OCI-LY7 (cell line): ENCODE results near the gene THAP7. TPM values are rescaled to one million over a fixed set of nuclear protein-coding genes. Genes with fewer than 3 reads are reported as not detected.

ENCODE experiments used
- BruUV-seq: library from RNA; stranded (reverse); fragments of 400-500 nt; replicated peaks from 2 replicates; lab custom pipeline; 2021; lab: Mats Ljungman, UMichigan
- CTCF ChIA-PET: fragments of 300-600 bp; sonication (Branson Sonifier 250); formaldehyde crosslinking; loops from one replicate; lab custom pipeline; 2022; ENCODE audit warnings: antibody characterized with exemption; ENCODE audit not compliant: unreplicated experiment; lab: Charles Lee
- POLR2A ChIA-PET: fragments of 300-600 bp; sonication (Branson Sonifier 250); formaldehyde crosslinking; loops from one replicate; lab custom pipeline; 2022; ENCODE audit warnings: antibody characterized with exemption; lab: Charles Lee
- DNase-seq: peaks from one replicate; pipeline ENCODE4 v3.0.0-alpha.2; 2015; ENCODE audit warnings: low spot score
- H2AFZ ChIP-seq: fragments of 200-600 bp; sonication (generic), shearing (Covaris generic); 2 replicates; pipeline ENCODE4 v1.6.1; 2014; ENCODE audit warnings: mild to moderate bottlenecking, antibody characterized with exemption, low read length, moderate library complexity
- H3K27ac ChIP-seq: fragments of 200-600 bp; sonication (generic); 2 replicates; pipeline ENCODE4 v1.5.1; 2014; ENCODE audit warnings: mixed run types, low read depth, mild to moderate bottlenecking, moderate library complexity, low read length, inconsistent platforms; ENCODE audit not compliant: poor library complexity, severe bottlenecking
- H3K36me3 ChIP-seq: fragments of 200-600 bp; sonication (generic); 2 replicates; pipeline ENCODE4 v1.6.1; 2014; ENCODE audit warnings: mild to moderate bottlenecking, antibody characterized with exemption, low read length, moderate library complexity, mixed read lengths; ENCODE audit not compliant: insufficient read depth
- H3K4me1 ChIP-seq: fragments of 200-600 bp; sonication (generic); 2 replicates; pipeline ENCODE4 v1.5.1; 2014; ENCODE audit warnings: mild to moderate bottlenecking, low read length; ENCODE audit not compliant: insufficient read depth, poor library complexity, severe bottlenecking
- H3K4me2 ChIP-seq: fragments of 200-600 bp; sonication (generic); 2 replicates; pipeline ENCODE4 v1.6.1; 2014; ENCODE audit warnings: mild to moderate bottlenecking, low read length
- H3K4me3 ChIP-seq: fragments of 200-600 bp; sonication (generic); 2 replicates; pipeline ENCODE4 v1.5.1; 2014; ENCODE audit warnings: mild to moderate bottlenecking, low read depth, low read length; ENCODE audit not compliant: poor library complexity, severe bottlenecking
- H3K79me2 ChIP-seq: fragments of 200-600 bp; sonication (generic); 2 replicates; pipeline ENCODE4 v1.6.1; 2016; ENCODE audit warnings: low read depth, mild to moderate bottlenecking, low read length, moderate library complexity, mixed read lengths; ENCODE audit not compliant: insufficient read depth
- H3K9me2 ChIP-seq: fragments of 200-600 bp; sonication (generic); 2 replicates; pipeline ENCODE4 v1.6.1; 2016; ENCODE audit warnings: mild to moderate bottlenecking, low read length, mixed read lengths; ENCODE audit not compliant: insufficient read depth
- H3K9me3 ChIP-seq: fragments of 200-600 bp; sonication (generic); 2 replicates; pipeline ENCODE4 v1.6.1; 2014; ENCODE audit warnings: mild to moderate bottlenecking, mixed run types, low read length, mixed read lengths
- H4K20me1 ChIP-seq: fragments of 200-600 bp; sonication (generic); 2 replicates; pipeline ENCODE4 v1.6.1; 2014; ENCODE audit warnings: mild to moderate bottlenecking, antibody characterized with exemption, low read length, moderate library complexity, mixed read lengths; ENCODE audit not compliant: insufficient read depth
- CTCF ChIP-seq: fragments of 200-600 bp; sonication (generic); conservative IDR thresholded peaks from 2 replicates; pipeline ENCODE4 v1.5.1; 2014; ENCODE audit warnings: mild to moderate bottlenecking, antibody characterized with exemption, low read length, moderate library complexity, mixed read lengths
- EZH2phosphoT487 ChIP-seq: fragments of 200-600 bp; sonication (generic); IDR thresholded peaks from 2 replicates; pipeline ENCODE4 v1.6.1; 2018; ENCODE audit warnings: low read depth, borderline replicate concordance, mild to moderate bottlenecking, mixed run types, antibody characterized with exemption, low read length, moderate library complexity, mixed read lengths
- intact Hi-C: fragments of 100-400 bp; cut with micrococcal nuclease; formaldehyde crosslinking; loops from one replicate; pipeline ENCODE4 v1.10.0; 2022; ENCODE audit not compliant: unreplicated experiment
- total RNA-seq, 2 experiments: library from RNA; depleted of rRNA in 1 of 2; stranded (reverse); fragments of >200 nt in 1 of 2; shearing (Covaris generic) in 1 of 2; gene quantifications; 2 replicates each; pipeline ENCODE4 v1.2.3, GENCODE V29; 2014 to 2022

THAP7 gene
- total RNA-seq, 2 experiments from 2014 or later = 36.3 to 73.0 TPM

GRCh38 chr22:20976291-20976877, 25.5 kb downstream of the THAP7 start:
- H3K4me3 ChIP-seq = no peak overlapping the region
- ChIA-PET POLR2A (no interaction called here), CTCF (no interaction called here)
- intact Hi-C loops = no loop called here
- no peaks in the 10 kb centered on the region for H3K36me3 ChIP-seq
- H3K9me3 ChIP-seq = no peaks in the 10 kb centered on the region
- no TSS peak for BruUV-seq
- no peak for DNase-seq
- H3K9me2 ChIP-seq = no peaks in the 10 kb centered on the region
- no peak overlapping the region for H3K4me2 ChIP-seq
- TF ChIP-seq EZH2phosphoT487 (no peak), CTCF (no peak)
- peaks cover 17% of the 10 kb centered on the region for H3K4me1 ChIP-seq
- H3K79me2 ChIP-seq = no peaks in the 10 kb centered on the region
- H2AFZ ChIP-seq = no peak overlapping the region
- H3K27ac ChIP-seq = no peak overlapping the region
- H4K20me1 ChIP-seq = no peaks in the 10 kb centered on the region

- no peak for TF ChIP-seq CTCF
- no peak for TF ChIP-seq EZH2phosphoT487
- Histone ChIP-seq H3K4me1 (peaks cover 10% of the 10 kb centered on the region), H3K79me2 (no peaks in the 10 kb centered on the region), H3K27ac (no peak overlapping the region), H3K4me2 (no peak overlapping the region), H2AFZ (no peak overlapping the region), H3K9me3 (no peaks in the 10 kb centered on the region), H3K4me3 (no peak overlapping the region), H3K9me2 (no peaks in the 10 kb centered on the region), H3K36me3 (no peaks in the 10 kb centered on the region), H4K20me1 (no peaks in the 10 kb centered on the region)
- intact Hi-C loops = no loop called here
- BruUV-seq = no TSS peak
- CTCF ChIA-PET = no interaction called here
- POLR2A ChIA-PET = no interaction called here
- DNase-seq = no peak
These were observed 26.2 kb downstream of the THAP7 start for GRCh38 chr22:20975541-20976290.

- Histone ChIP-seq H3K9me3 (no peaks in the 10 kb centered on the region), H3K4me2 (no peak overlapping the region), H3K4me3 (no peak overlapping the region), H4K20me1 (no peaks in the 10 kb centered on the region), H2AFZ (no peak overlapping the region), H3K79me2 (no peaks in the 10 kb centered on the region), H3K27ac (no peak overlapping the region), H3K36me3 (no peaks in the 10 kb centered on the region), H3K4me1 (peaks cover 8% of the 10 kb centered on the region), H3K9me2 (no peaks in the 10 kb centered on the region)
- intact Hi-C loops = no loop called here
- ChIA-PET CTCF (no interaction called here), POLR2A (no interaction called here)
- no peak for DNase-seq
- BruUV-seq = no TSS peak
- TF ChIP-seq CTCF = no peak
- TF ChIP-seq EZH2phosphoT487 = no peak
These were observed 27.5 kb downstream of the THAP7 start for GRCh38 chr22:20974336-20974955.
